Body of pancreas (tissue), 4 donors: ENCODE results near the gene ABCB8.

Experiments
- CTCF ChIP-seq, 7 experiments: fragments of 450-650 bp in 4 of 7; fragments of 200-600 bp in 3 of 7; sonication (generic) in 3 of 7; IDR thresholded peaks; one replicate each; pipeline ENCODE4 v1.5.1; 2016 to 2019; ENCODE audit warnings: antibody characterized with exemption in 7 of 7
- POLR2A ChIP-seq, 3 donors: fragments of 450-650 bp; IDR thresholded peaks; one replicate each; pipeline ENCODE4 v1.6.1; 2016; ENCODE audit warnings: antibody characterized with exemption in 3 of 3, mild to moderate bottlenecking in 2 of 3

GRCh38 chr7:150996376-150997074, 31.7 kb upstream of the ABCB8 start:
- TF ChIP-seq CTCF (IDR thresholded peaks at IDR 0.05), result no peak
- no peak for TF ChIP-seq POLR2A (IDR thresholded peaks at IDR 0.05)
